ENCODE data around the gene CCDC28B. TPM values are rescaled to one million over a fixed set of nuclear protein-coding genes. Genes with fewer than 3 reads are reported as not detected.

The CCDC28B gene
- polyA plus RNA-seq = 176 and 186 TPM in 2 replicates
- 54.0 and 58.8 TPM in 2 replicates for polyA minus RNA-seq

- no peaks in the 10 kb centered on the region for H3K9me3 ChIP-seq (ENCODE audit: low read length)
Observed at GRCh38 chr1:32200226-32201010, at the start of gene CCDC28B. CCDC28B (plus strand) TSS chr1:32200595; CDS start chr1:32201936, 1,341 bp downstream.

More at GRCh38 chr1:32200226-32201010, at the start of gene CCDC28B:
- H4K20me1 ChIP-seq (ENCODE audit: insufficient read depth) = no peaks in the 10 kb centered on the region
- H3K9me2 ChIP-seq (ENCODE audit: insufficient read depth, low read length) = no peaks in the 10 kb centered on the region
- no peaks in the 10 kb centered on the region for H3K27me3 ChIP-seq (ENCODE audit: insufficient read depth, low read depth, low read length)
- peak within 1 kb of the TSS; percentile 86 for H3K4me3 ChIP-seq (ENCODE audit: low read length)
- peak within 1 kb of the TSS; percentile 56 for H2AFZ ChIP-seq (ENCODE audit: low read depth, low read length)
- H3K9ac ChIP-seq (ENCODE audit: low read length) = peak within 1 kb of the TSS; percentile 94
- H3K36me3 ChIP-seq (ENCODE audit: insufficient read depth, low read length) = no peaks in the 10 kb centered on the region
- H3K4me2 ChIP-seq (ENCODE audit: low read length) = peak within 1 kb of the TSS; percentile 93
- no peaks in the 10 kb centered on the region for H3K79me2 ChIP-seq (replicated peaks; ENCODE audit: insufficient read depth, low read length)
- no peaks in the 10 kb centered on the region for H3F3A ChIP-seq (ENCODE audit: insufficient read depth, low read length, poor library complexity, severe bottlenecking)
- TF ChIP-seq EP300 (conservative IDR thresholded peaks at IDR 0.05; ENCODE audit: poor library complexity, severe bottlenecking) = peak; percentile 56
- TF ChIP-seq SMC3 (conservative IDR thresholded peaks at IDR 0.05; ENCODE audit: poor library complexity) = no peak
- TF ChIP-seq EZH2 (IDR thresholded peaks at IDR 0.05; ENCODE audit: borderline replicate concordance, insufficient read depth, low read length, poor library complexity, severe bottlenecking) = no peak
- peak; percentile 2 for TF ChIP-seq CTCF (IDR thresholded peaks at IDR 0.05; ENCODE audit: poor library complexity, severe bottlenecking)
- TF ChIP-seq TAF1 (IDR thresholded peaks at IDR 0.05; ENCODE audit: low read depth) = peak; percentile 68
- no peak for TF ChIP-seq RAD21 (conservative IDR thresholded peaks at IDR 0.05)
- TF ChIP-seq POLR2AphosphoS5 (IDR thresholded peaks at IDR 0.05) = peak; percentile 80
- TF ChIP-seq REST (IDR thresholded peaks at IDR 0.05; ENCODE audit: borderline replicate concordance) = peak; percentile 48
- peak; percentile 91 for TF ChIP-seq MXI1 (conservative IDR thresholded peaks at IDR 0.05; ENCODE audit: poor library complexity, severe bottlenecking)
- H3K27ac ChIP-seq (ENCODE audit: low read length) = peak within 1 kb of the TSS; percentile 98
